Loucy (cell line): ENCODE measurements around the gene LMF1.

Experiments
- CTCF ChIP-seq: fragments of 200-600 bp; sonication (generic); conservative IDR thresholded peaks from 2 replicates; pipeline ENCODE4 v1.5.1; 2014; ENCODE audit warnings: mild to moderate bottlenecking, antibody characterized with exemption, low read length
- EZH2phosphoT487 ChIP-seq: fragments of 200-600 bp; IDR thresholded peaks from 2 replicates; pipeline ENCODE4 v1.6.1; 2018; ENCODE audit warnings: antibody characterized with exemption, mild to moderate bottlenecking, moderate library complexity, borderline replicate concordance

GRCh38 chr16:853981-854807 lies 116.6 kb downstream of the LMF1 start:
- TF ChIP-seq CTCF (no peak), EZH2phosphoT487 (no peak)
